ENCODE results near the gene ACOT13.
"Not testable (repeated sequence)": the region's sequence is repeated elsewhere in the genome, so short reads cannot be mapped to it uniquely, and the experiment has no call there.

The ACOT13 gene

DNA sequence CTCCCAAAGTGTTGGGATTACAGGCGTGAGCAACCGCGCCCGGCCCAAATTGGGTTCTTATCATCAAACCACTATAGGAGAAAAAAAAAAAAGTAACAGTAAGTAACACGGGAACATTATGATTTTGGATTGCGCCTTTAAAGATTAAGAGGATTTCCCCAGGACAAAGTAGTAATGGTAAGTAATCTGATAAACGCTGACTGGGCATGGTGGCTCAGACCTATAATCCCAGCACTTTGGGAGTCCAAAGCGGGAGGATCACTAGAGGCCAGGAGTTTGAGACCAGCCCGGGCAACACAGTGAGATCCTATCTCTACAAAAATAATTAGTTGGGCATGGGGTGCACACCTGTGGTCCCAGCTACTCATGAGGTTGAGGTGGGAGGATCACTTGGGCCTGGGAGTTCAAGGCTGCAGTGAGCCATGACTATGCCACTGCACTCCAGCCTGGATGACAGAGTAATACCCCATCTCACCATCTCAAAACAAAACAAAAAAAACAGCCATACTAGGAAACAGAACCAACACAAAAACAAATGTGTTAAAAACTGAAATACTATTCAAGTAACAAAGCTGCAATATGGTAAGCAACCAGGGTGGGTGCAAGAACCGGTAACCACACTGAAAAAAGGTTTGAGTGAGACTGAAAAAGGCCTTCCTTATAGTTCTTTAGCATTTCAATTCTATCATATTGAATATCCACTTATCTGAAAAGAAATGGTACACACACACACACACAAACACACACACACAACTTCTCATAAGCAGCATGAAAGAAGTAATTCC, 43.8 kb downstream of the ACOT13 start:
- DNase-seq, result no peak
- in situ Hi-C loops (cut with HindIII; ENCODE audit: low pct_ligation_motif_present, low pct_unique_long_range_greater_than_20kb, low sequenced_read_pairs), result no loop called here

- DNase-seq; in situ Hi-C loops (cut with HindIII; ENCODE audit: low pct_ligation_motif_present, low pct_unique_long_range_greater_than_20kb, low sequenced_read_pairs): not testable (repeated sequence)
Observed at GRCh38 chr6:24716602-24717148, 49.8 kb downstream of the ACOT13 start.

- DNase-seq, result no peak
- in situ Hi-C loops (cut with HindIII; ENCODE audit: low pct_ligation_motif_present, low pct_unique_long_range_greater_than_20kb, low sequenced_read_pairs), result no loop called here
Observed at GRCh38 chr6:24718449-24719124, 51.7 kb downstream of the ACOT13 start.

DNA sequence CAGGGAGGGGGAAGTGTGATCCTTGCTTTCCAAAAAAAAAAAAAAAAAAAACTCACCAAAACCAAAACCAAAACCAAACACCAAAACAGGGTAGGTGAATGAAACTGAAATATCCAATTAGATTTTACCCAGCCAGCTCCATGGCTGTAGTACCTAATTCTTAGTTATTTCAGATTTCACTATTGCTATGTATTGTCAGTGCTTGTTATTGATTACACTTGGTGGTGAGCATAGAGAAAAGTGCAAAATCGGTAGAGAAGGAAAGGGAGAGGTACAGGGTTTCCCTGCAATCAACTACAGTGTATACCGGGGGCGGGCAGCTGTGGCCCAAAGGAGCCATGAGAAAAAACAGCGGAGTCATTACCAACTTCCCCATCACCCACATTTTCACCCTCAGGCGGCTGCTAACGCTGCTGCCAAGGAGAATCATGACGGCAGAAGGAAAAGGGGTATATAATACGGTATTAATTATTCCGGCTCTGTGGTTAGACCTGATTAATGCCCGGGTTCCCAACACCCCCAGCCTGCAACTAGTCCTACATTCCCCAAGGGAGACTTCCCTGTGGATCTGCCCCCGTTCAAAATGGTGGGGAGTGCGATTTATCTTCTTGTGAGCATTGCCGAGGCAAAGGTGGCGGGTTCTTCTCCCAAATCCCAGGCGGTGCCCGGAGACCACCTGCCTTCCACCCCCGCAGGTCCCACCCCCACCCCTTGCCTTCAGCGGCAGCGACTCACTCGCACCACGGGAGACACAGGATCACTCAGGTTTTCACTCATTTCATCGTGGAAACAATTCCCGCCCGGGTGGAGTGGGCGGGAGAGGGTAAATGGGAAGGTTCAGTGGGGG, 52.5 kb downstream of the ACOT13 start, which contains the start of gene C6orf62:
C6orf62 (minus strand) TSS at position 30 of the 847 bp plus-strand sequence. CDS start 486 bp downstream, outside the sequence.
- in situ Hi-C loops (cut with HindIII; ENCODE audit: low pct_ligation_motif_present, low pct_unique_long_range_greater_than_20kb, low sequenced_read_pairs), result no loop called here
- peak; percentile 24 for DNase-seq

- in situ Hi-C loops (cut with HindIII; ENCODE audit: low pct_ligation_motif_present, low pct_unique_long_range_greater_than_20kb, low sequenced_read_pairs), result no loop called here
- peak; percentile 55 for DNase-seq
Observed at GRCh38 chr6:24720131-24720603, 53.3 kb downstream of the ACOT13 start.

DNA sequence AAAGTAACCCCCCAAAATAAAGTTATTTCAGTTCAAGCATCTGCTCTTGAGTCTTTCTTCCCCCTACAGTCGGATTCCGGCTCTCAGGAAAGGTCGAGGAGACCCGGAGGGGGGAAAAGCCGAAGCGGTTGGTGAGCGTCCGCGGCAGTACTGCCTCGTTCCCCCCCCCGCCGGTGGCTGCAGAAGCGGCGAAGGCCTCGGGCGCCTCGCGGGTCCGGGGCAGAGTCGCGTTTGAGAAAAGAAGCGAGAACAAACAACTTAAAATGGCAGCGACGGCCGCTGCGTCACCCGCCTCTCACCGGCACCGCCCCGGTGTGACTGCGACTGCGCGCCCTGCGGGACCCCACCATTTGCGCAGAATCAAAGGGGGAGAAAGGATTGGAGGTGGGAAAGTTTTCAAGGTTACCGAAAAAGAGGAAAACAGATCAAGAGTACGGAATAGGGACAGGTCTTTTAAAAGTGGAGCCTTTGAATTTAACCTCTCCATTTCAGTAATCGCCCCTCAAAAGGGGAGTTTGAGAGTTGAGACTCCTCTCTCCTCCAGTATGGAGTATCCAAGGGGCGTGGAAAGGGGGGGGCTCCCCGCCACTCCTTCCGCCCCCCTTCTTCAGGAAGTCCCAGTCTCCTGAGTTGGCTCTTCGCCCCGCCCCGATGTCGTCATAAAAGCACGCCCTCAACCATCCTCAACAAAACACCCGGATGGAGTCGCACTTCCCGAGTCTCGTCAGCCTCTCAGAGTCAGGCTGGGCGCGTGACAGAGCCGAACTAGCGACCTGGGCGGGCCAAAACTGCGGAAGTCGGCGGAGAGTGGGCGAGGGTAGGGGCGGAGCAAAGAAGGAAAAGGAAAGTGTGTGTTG, 54.0 kb downstream of the ACOT13 start:
- in situ Hi-C loops (cut with HindIII; ENCODE audit: low pct_ligation_motif_present, low pct_unique_long_range_greater_than_20kb, low sequenced_read_pairs), result no loop called here
- peak; percentile 99 for DNase-seq

DNA sequence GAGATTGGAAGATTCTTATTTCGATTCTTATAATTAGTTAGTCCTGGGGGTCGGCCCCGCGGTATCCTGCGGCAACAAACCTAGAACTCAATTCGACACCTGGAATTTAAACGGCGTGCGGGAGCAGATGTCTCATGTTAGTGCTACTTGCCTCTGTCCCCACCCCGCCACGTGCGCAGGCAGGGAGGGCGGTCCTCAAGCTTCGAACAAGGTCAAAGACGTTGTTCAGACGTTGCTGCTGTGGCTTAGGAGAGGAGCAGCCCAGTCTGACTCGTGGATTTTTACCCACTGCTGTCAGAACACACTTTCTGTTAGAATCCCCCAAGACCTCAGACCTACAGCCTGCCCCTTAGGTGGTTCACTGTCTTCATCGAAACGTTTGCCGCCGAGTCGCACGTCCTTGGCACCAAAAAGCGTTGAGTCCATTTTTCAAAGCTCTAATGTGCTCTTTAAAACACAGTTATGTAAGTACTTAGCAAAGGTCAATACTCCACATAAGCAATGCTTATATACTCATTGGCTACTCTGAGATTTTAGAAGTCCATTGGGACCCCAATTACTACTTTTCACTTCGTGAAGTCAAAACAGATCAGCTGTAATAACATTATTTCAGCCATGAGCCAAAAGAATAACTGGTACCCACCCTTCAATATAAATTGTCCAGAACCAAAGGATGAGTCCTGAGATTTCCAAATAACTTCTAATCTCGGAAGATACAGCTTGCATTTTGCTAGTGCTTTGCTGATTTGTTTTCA, 54.8 kb downstream of the ACOT13 start:
- no peak for DNase-seq
- in situ Hi-C loops (cut with HindIII; ENCODE audit: low pct_ligation_motif_present, low pct_unique_long_range_greater_than_20kb, low sequenced_read_pairs), result no loop called here

GRCh38 chr6:24723270-24723669, 56.4 kb downstream of the ACOT13 start:
- no peak for DNase-seq
- in situ Hi-C loops (cut with HindIII; ENCODE audit: low pct_ligation_motif_present, low pct_unique_long_range_greater_than_20kb, low sequenced_read_pairs), result no loop called here

GRCh38 chr6:24730653-24731052, 63.8 kb downstream of the ACOT13 start:
- in situ Hi-C loops (cut with HindIII; ENCODE audit: low pct_ligation_motif_present, low pct_unique_long_range_greater_than_20kb, low sequenced_read_pairs); DNase-seq: not testable (repeated sequence)

GRCh38 chr6:24731456-24732134, 64.7 kb downstream of the ACOT13 start:
- in situ Hi-C loops (cut with HindIII; ENCODE audit: low pct_ligation_motif_present, low pct_unique_long_range_greater_than_20kb, low sequenced_read_pairs); DNase-seq: not testable (repeated sequence)

DNA sequence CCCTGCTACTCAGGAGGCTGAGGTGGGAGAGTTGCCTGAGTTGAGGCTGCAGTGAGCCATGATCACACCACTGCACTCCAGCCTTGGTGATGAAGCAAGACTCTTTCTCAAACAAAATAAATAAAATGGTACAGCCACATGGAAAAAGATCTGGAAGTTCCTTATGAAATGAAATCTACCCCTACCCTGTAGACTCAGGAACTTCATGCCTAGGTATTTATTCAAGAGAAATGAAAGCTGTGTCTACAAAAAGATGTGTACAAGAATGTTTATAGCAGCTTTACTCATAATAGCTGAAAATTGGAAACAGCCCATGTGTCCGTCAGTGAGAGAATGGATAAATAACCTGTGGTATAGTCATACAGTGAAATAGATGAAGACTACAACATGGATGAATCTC, 67.3 kb downstream of the ACOT13 start:
- no peak for DNase-seq
- in situ Hi-C loops (cut with HindIII; ENCODE audit: low pct_ligation_motif_present, low pct_unique_long_range_greater_than_20kb, low sequenced_read_pairs), result no loop called here

- in situ Hi-C loops (cut with HindIII; ENCODE audit: low pct_ligation_motif_present, low pct_unique_long_range_greater_than_20kb, low sequenced_read_pairs); DNase-seq: not testable (repeated sequence)
Observed at GRCh38 chr6:24734710-24735109, 67.8 kb downstream of the ACOT13 start.

DNA sequence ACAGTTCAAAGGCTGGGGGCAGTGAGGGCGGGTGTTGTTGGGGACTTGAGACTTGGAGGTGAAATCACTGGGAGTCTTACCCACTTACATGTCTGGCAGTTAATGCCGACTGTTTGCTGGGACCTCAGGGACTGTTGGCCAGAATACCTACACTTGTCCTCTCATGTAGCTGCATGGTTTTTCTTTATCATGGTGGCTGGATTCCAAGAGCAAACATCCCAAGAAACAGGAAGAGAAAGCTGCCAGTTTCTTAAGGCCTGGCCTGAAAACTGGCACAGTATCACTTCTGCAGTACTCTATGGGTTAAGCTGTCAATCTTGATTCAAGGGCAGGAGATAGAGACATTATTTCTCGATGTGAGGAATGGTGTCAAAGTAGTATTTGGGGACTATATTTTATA, 71.9 kb downstream of the ACOT13 start:
- in situ Hi-C loops (cut with HindIII; ENCODE audit: low pct_ligation_motif_present, low pct_unique_long_range_greater_than_20kb, low sequenced_read_pairs), result no loop called here
- no peak for DNase-seq

GRCh38 chr6:24740861-24741260, 74.0 kb downstream of the ACOT13 start:
- in situ Hi-C loops (cut with HindIII; ENCODE audit: low pct_ligation_motif_present, low pct_unique_long_range_greater_than_20kb, low sequenced_read_pairs), result no loop called here
- no peak for DNase-seq

GRCh38 chr6:24742216-24742738, 75.4 kb downstream of the ACOT13 start:
- DNase-seq, result no peak
- in situ Hi-C loops (cut with HindIII; ENCODE audit: low pct_ligation_motif_present, low pct_unique_long_range_greater_than_20kb, low sequenced_read_pairs), result no loop called here

- peak; percentile 71 for DNase-seq
- in situ Hi-C loops (cut with HindIII; ENCODE audit: low pct_ligation_motif_present, low pct_unique_long_range_greater_than_20kb, low sequenced_read_pairs), result no loop called here
Observed at GRCh38 chr6:24743265-24743943, 76.5 kb downstream of the ACOT13 start.

Data from ACHN (cell line).